ENCODE results near the gene ZMIZ1.

GRCh38 chr10:79044036-79044632 is 24.6 kb upstream of the ZMIZ1 start:
- TF ChIP-seq, protein P1, sequence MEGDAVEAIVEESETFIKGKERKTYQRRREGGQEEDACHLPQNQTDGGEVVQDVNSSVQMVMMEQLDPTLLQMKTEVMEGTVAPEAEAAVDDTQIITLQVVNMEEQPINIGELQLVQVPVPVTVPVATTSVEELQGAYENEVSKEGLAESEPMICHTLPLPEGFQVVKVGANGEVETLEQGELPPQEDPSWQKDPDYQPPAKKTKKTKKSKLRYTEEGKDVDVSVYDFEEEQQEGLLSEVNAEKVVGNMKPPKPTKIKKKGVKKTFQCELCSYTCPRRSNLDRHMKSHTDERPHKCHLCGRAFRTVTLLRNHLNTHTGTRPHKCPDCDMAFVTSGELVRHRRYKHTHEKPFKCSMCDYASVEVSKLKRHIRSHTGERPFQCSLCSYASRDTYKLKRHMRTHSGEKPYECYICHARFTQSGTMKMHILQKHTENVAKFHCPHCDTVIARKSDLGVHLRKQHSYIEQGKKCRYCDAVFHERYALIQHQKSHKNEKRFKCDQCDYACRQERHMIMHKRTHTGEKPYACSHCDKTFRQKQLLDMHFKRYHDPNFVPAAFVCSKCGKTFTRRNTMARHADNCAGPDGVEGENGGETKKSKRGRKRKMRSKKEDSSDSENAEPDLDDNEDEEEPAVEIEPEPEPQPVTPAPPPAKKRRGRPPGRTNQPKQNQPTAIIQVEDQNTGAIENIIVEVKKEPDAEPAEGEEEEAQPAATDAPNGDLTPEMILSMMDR (IDR thresholded peaks at IDR 0.05) = no peak
- TF ChIP-seq POLR2A (IDR thresholded peaks at IDR 0.05) = no peak
